Smooth muscle cell of trachea (primary cell): ENCODE data around the gene ZNF705A. TPM values are rescaled to one million over a fixed set of nuclear protein-coding genes. Genes with fewer than 3 reads are reported as not detected.

Experiments
- total RNA-seq: library from RNA; depleted of rRNA; stranded (reverse); fragments of >200 nt; gene quantifications from 2 replicates; pipeline ENCODE4 v1.2.1, GENCODE V29; 2014

Gene ZNF705A
- total RNA-seq: not detected in 2 replicates

DNA sequence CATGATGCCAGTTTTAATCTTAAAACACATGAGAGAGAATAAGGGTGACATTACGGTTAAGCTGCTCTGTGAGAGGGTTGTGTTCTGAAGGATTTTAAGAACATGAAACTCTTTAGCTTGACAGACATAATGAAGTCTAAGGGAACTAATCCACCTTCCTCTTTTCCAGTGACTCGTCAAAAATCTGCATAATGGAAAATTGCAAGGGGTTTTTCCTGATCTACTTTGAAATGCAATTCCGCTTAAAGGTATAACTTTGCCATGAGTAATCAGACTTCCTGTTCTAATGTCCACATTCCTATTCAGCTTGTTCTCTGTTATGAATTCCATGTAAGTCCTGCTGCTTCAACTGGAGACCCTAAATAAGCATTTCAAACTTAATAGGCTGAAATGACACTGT, at the start of gene ZNF705A:
Gene ZNF705A (plus strand): TSS at position 171 of the 400 bp plus-strand sequence. CDS start 15,611 bp downstream, outside the sequence.

DNA sequence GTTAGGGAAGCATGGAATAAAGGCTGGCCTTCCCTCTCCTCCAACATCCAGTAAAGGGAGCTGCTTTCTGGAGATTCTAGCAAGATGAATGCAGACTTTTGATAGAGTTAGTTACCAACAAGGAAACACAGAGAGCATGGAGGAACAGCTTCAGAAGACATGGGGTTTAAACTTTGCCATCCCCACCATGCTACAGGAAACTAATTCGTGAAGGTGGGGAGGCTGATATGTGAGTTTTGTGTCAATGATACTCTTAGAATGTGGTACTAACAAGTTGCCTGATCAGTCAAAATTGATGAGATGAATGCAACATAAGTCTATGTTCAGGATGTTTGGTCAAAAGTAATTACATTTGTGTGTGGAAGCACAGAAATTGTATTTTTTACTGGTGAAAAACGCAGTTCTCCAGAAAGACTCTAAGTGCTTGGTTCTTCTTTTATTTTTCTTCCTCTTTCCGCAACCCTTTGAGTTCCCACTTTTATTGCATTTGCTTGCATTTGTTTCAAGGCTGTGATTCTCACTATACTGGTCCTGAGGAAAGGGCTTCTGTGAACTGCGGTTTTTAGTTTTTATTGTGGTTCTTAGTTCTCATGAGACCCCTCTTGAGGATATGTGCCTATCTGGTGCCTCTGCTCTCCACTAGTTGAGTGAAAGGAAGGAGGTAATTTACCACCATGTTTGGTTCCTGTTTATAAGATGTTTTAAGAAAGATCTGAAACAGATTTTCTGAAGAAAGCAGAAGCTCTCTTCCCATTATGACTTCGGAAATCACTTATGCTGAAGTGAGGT, 33.5 kb upstream of the ZNF705A start, which contains the start of gene CLEC4A:
Gene CLEC4A (plus strand): TSS at position 494 of the 789 bp plus-strand sequence. CDS start 262 bp downstream, at position 756.

DNA sequence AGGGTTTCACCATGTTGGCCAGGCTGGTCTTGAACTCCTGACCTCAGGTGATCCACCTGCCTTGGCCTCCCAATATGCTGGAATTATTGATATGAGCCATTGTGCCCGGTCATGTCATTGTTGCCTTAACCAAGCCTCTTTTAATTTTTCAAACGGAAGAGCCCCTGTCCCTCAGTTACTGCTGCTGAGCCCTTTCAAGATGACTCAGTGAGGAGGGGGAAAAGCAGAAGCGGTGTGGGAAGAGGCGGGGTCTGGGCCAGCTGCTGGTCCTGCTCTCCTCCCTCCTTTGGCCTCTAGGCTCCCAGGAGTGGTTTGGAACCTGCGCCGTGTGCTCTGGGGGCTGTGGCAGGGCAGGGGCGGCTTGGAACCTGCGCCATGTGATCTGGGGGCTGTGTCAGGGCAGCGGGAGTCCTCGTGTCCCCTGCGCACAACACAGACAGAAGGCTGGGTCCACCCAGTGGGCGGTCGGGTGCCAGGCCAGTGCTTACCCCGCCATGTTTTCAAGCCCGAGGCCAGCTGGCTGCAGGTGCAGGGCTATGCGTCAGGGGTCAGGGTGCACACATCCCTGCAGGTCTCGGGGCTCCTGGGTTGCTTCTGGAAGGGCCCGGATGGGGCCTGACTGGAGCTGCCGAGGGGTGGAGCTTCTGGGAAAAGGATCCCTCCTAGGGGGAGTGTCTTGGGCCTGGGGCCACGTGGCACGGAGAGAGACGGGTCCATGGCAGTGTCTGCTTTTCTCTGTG, 70.3 kb downstream of the ZNF705A start, which contains the start of gene FAM90A1:
Gene FAM90A1 (minus strand): TSS at position 627 of the 740 bp plus-strand sequence. CDS start 2,786 bp downstream, outside the sequence.

Other genes with a start within 250 kb of the ZNF705A start
- gene SLC2A3, start 220.8 kb upstream of the ZNF705A start, total RNA-seq: 65.5 and 66.7 TPM in 2 replicates
- 8.0 and 8.3 TPM in 2 replicates for gene FOXJ2, start 124.3 kb upstream of the ZNF705A start, total RNA-seq
- 0.15 TPM in 1 of 2 replicates, not detected in the other for gene C3AR1, start 90.7 kb upstream of the ZNF705A start, total RNA-seq
- 37.4 and 63.8 TPM in 2 replicates for gene NECAP1, start 74.7 kb upstream of the ZNF705A start, total RNA-seq
- 0.87 and 2.2 TPM in 2 replicates for gene CLEC4A, start 33.4 kb upstream of the ZNF705A start, total RNA-seq
- 0.33 TPM in 1 of 2 replicates, not detected in the other for gene FAM90A1, start 70.6 kb downstream of the ZNF705A start, total RNA-seq